ENCODE measurements around the gene CLEC18B. TPM values are rescaled to one million over a fixed set of nuclear protein-coding genes. Genes with fewer than 3 reads are reported as not detected.
"Not testable (repeated sequence)": the region's sequence is repeated elsewhere in the genome, so short reads cannot be mapped to it uniquely, and the experiment has no call there.

CLEC18B gene
- total RNA-seq, 1 donor from 2014 or later = 0.60 TPM

- H3K9me3 Mint-ChIP-seq; H3K27me3 Mint-ChIP-seq (ENCODE audit: insufficient read depth); H3K4me1 Mint-ChIP-seq (ENCODE audit: low read depth); DNase-seq (ENCODE audit: low spot score); intact Hi-C loops (cut with micrococcal nuclease); H3K36me3 Mint-ChIP-seq (ENCODE audit: low read depth); H3K4me3 Mint-ChIP-seq; H3K27ac Mint-ChIP-seq: not testable (repeated sequence)
Observed at GRCh38 chr16:74410057-74410957, 11.0 kb downstream of the CLEC18B start.

GRCh38 chr16:74409185-74409981 lies 11.9 kb downstream of the CLEC18B start:
- H3K4me3 Mint-ChIP-seq; intact Hi-C loops (cut with micrococcal nuclease); H3K4me1 Mint-ChIP-seq (ENCODE audit: low read depth); DNase-seq (ENCODE audit: low spot score); H3K36me3 Mint-ChIP-seq (ENCODE audit: low read depth); H3K9me3 Mint-ChIP-seq; H3K27ac Mint-ChIP-seq; H3K27me3 Mint-ChIP-seq (ENCODE audit: insufficient read depth): not testable (repeated sequence)

DNA sequence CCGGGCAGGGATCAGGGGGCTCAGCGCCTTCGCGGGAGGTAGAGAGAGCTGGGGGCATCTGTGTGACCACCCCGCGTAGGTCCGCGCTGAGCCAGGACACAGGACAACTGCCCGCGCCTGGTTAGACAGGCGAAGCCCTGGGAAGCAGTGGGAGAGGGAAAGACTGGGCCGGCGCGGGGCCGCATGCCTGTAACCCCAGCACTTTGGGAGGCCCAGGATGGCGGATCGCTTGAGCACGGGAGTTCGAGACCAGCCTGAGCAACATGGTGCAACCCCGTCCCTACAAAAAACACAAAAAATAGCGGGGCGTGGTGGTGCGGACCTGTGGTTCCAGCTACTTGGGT lies 13.9 kb downstream of the CLEC18B start:
- DNase-seq (ENCODE audit: low spot score); H3K36me3 Mint-ChIP-seq (ENCODE audit: low read depth); intact Hi-C loops (cut with micrococcal nuclease); H3K4me1 Mint-ChIP-seq (ENCODE audit: low read depth); H3K9me3 Mint-ChIP-seq; H3K4me3 Mint-ChIP-seq; H3K27me3 Mint-ChIP-seq (ENCODE audit: insufficient read depth); H3K27ac Mint-ChIP-seq: not testable (repeated sequence)

DNA sequence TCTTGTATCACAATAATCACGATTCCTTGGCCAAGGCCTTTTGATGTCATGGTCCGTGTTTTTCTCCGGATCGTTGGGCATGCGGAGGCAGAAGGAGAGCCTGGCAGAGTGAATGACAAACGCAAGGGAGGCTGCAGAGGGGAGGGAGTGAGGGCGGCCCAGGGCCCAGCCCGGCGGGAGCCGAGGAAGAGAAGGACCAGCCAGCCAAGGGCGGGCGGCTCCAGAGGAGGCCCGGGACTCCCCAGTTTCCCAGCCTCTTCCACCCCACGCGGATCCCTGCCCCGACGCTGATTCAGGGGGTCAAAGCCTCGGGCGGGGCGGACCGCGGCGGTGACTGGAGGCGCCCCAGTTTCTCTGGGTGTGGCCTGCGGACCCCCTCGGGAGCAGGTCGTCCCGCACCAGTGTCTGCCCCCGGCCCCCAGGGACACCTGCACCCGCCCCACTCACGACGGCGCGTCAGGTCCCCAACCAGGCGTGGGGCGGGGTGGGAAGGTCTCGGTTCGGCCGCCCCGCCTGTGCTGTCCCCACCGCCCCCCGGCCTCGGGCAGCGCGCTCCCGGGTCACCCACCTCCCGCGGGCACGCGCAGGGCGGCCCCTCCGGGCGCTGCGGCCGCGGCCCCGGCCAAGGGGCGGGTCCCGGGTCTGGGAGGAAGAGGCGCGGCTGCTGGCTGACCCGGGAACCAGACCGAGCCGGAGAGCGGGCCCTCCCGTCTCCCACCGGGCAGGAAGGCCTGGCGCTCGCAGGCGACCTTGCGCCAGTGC lies 14.5 kb downstream of the CLEC18B start:
- intact Hi-C loops (cut with micrococcal nuclease); H3K9me3 Mint-ChIP-seq; H3K4me1 Mint-ChIP-seq (ENCODE audit: low read depth); H3K27me3 Mint-ChIP-seq (ENCODE audit: insufficient read depth); DNase-seq (ENCODE audit: low spot score); H3K36me3 Mint-ChIP-seq (ENCODE audit: low read depth); H3K4me3 Mint-ChIP-seq; H3K27ac Mint-ChIP-seq: not testable (repeated sequence)

- H3K27me3 Mint-ChIP-seq (ENCODE audit: insufficient read depth); H3K4me1 Mint-ChIP-seq (ENCODE audit: low read depth); H3K4me3 Mint-ChIP-seq; H3K9me3 Mint-ChIP-seq; intact Hi-C loops (cut with micrococcal nuclease); H3K27ac Mint-ChIP-seq; H3K36me3 Mint-ChIP-seq (ENCODE audit: low read depth); DNase-seq (ENCODE audit: low spot score): not testable (repeated sequence)
Observed at GRCh38 chr16:74404148-74404933, 16.9 kb downstream of the CLEC18B start.

DNA sequence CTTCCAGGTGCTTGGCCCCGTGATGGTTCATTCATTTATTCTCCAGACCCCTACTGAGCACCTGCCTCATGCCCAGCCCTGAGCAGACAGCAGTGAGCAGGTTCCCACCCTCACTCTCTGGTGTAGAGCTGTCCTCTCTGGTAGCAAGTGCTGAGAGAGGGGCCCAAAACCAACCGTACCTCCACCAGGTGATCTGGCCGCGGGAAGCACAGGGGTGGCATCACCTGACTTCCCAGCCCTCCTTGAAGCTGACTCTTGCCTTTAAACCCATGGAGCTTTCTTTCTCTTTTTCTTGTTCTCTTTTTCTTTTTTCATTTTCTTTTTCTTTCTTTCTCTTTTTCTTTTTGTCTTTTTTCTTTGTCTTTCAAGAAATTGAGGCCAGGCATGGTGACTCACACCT lies 21.0 kb downstream of the CLEC18B start:
- H3K4me3 Mint-ChIP-seq; H3K9me3 Mint-ChIP-seq; H3K36me3 Mint-ChIP-seq (ENCODE audit: low read depth); DNase-seq (ENCODE audit: low spot score); H3K27ac Mint-ChIP-seq; H3K27me3 Mint-ChIP-seq (ENCODE audit: insufficient read depth); intact Hi-C loops (cut with micrococcal nuclease); H3K4me1 Mint-ChIP-seq (ENCODE audit: low read depth): not testable (repeated sequence)

- H3K27ac Mint-ChIP-seq; H3K36me3 Mint-ChIP-seq (ENCODE audit: low read depth); DNase-seq (ENCODE audit: low spot score); H3K4me1 Mint-ChIP-seq (ENCODE audit: low read depth); H3K27me3 Mint-ChIP-seq (ENCODE audit: insufficient read depth); H3K4me3 Mint-ChIP-seq; intact Hi-C loops (cut with micrococcal nuclease); H3K9me3 Mint-ChIP-seq: not testable (repeated sequence)
Observed at GRCh38 chr16:74398212-74398895, 22.9 kb downstream of the CLEC18B start.

- not testable (repeated sequence) for H3K27ac Mint-ChIP-seq; H3K9me3 Mint-ChIP-seq; DNase-seq (ENCODE audit: low spot score)
Observed at GRCh38 chr16:74396521-74397017, 24.7 kb downstream of the CLEC18B start.

GRCh38 chr16:74394604-74395003 lies 26.7 kb downstream of the CLEC18B start:
- DNase-seq (ENCODE audit: low spot score); intact Hi-C loops (cut with micrococcal nuclease); H3K36me3 Mint-ChIP-seq (ENCODE audit: low read depth); H3K4me1 Mint-ChIP-seq (ENCODE audit: low read depth); H3K9me3 Mint-ChIP-seq; H3K27me3 Mint-ChIP-seq (ENCODE audit: insufficient read depth); H3K27ac Mint-ChIP-seq; H3K4me3 Mint-ChIP-seq: not testable (repeated sequence)

More at GRCh38 chr16:74396521-74397017, 24.7 kb downstream of the CLEC18B start:
- H3K4me3 Mint-ChIP-seq; intact Hi-C loops (cut with micrococcal nuclease); H3K36me3 Mint-ChIP-seq (ENCODE audit: low read depth); H3K27me3 Mint-ChIP-seq (ENCODE audit: insufficient read depth); H3K4me1 Mint-ChIP-seq (ENCODE audit: low read depth): not testable (repeated sequence)

DNA sequence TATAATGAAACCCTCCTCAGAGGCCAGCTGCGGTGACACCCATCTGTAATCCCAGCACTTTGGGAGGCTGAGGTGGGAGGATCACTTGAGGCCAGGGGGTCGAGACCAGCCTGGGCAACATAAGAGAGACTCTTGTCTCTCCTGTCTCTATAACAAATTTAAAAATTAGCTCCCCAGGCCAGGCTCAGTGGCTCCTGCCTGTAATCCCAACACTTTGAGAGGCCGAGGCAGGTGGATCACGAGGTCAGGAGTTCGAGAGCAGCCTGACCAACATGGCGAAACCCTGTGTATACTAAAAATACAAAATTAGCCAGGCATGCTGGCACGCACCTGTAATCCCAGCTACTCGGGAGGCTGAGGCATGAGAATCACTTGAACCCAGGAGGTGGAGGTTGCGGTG lies 27.1 kb downstream of the CLEC18B start:
- H3K9me3 Mint-ChIP-seq; intact Hi-C loops (cut with micrococcal nuclease); H3K4me1 Mint-ChIP-seq (ENCODE audit: low read depth); H3K27me3 Mint-ChIP-seq (ENCODE audit: insufficient read depth); H3K4me3 Mint-ChIP-seq; H3K36me3 Mint-ChIP-seq (ENCODE audit: low read depth); H3K27ac Mint-ChIP-seq; DNase-seq (ENCODE audit: low spot score): not testable (repeated sequence)

GRCh38 chr16:74391454-74392050 lies 29.7 kb downstream of the CLEC18B start:
- H3K4me1 Mint-ChIP-seq (ENCODE audit: low read depth); H3K9me3 Mint-ChIP-seq; DNase-seq (ENCODE audit: low spot score); H3K4me3 Mint-ChIP-seq; H3K36me3 Mint-ChIP-seq (ENCODE audit: low read depth); intact Hi-C loops (cut with micrococcal nuclease); H3K27me3 Mint-ChIP-seq (ENCODE audit: insufficient read depth); H3K27ac Mint-ChIP-seq: not testable (repeated sequence)
